Posterior cingulate gyrus (tissue), 11 donors: ENCODE results near the gene CSNK2B.
"Not testable (repeated sequence)": the region's sequence is repeated elsewhere in the genome, so short reads cannot be mapped to it uniquely, and the experiment has no call there.

Experiments used
- DNase-seq, 10 donors: peaks; one replicate each; pipeline versions ENCODE4 v3.0.0 to v3.0.0-alpha.2; 2020 to 2021; ENCODE audit warnings: mixed read lengths in 3 of 10
- intact Hi-C: fragments of 100-400 bp; cut with DNase I; formaldehyde crosslinking; loops from one replicate; pipeline ENCODE4 v1.15.1; 2023

CSNK2B gene

GRCh38 chr6:31706599-31706998 is 40.7 kb downstream of the CSNK2B start, which contains the start of gene LY6G6F:
TSS of gene LY6G6F (plus strand) at chr6:31706866. CDS start at chr6:31706907, 41 bp downstream.
- peak in 2 of 10 donors; percentile 14 to 40 for DNase-seq
- intact Hi-C loops: loop anchor here (10.0 kb wide), 1 partner anchor 88 kb away; the partner anchor contains the start of gene VARS1

DNA sequence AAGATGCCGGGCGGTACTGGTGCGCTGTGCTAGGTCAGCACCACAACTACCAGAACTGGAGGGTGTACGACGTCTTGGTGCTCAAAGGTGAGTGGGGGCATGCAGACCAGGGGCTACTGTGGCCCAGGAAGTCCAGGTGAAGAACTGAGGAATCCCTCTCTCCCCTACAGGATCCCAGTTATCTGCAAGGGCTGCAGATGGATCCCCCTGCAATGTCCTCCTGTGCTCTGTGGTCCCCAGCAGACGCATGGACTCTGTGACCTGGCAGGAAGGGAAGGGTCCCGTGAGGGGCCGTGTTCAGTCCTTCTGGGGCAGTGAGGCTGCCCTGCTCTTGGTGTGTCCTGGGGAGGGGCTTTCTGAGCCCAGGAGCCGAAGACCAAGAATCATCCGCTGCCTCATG is 41.8 kb downstream of the CSNK2B start:
- DNase-seq: peak in 1 of 10 donors; percentile 8
- intact Hi-C loops: loop anchor here (10.0 kb wide), 1 partner anchor 87 kb away; the partner anchor contains the start of gene VARS1

- no peak for DNase-seq
- intact Hi-C loops: loop anchor here (10.0 kb wide), 1 partner anchor 87 kb away; the partner anchor contains the start of gene VARS1
Observed at GRCh38 chr6:31708224-31708623, 42.3 kb downstream of the CSNK2B start.

- intact Hi-C loops: loop anchor here (10.0 kb wide), 1 partner anchor 86 kb away; the partner anchor contains the start of gene VARS1
- DNase-seq: not testable (repeated sequence)
Observed at GRCh38 chr6:31709157-31709556, 43.3 kb downstream of the CSNK2B start.

- peak in 1 of 10 donors; percentile 47 for DNase-seq
- intact Hi-C loops: no loop called here
Observed at GRCh38 chr6:31710523-31711219, 44.8 kb downstream of the CSNK2B start.

DNA sequence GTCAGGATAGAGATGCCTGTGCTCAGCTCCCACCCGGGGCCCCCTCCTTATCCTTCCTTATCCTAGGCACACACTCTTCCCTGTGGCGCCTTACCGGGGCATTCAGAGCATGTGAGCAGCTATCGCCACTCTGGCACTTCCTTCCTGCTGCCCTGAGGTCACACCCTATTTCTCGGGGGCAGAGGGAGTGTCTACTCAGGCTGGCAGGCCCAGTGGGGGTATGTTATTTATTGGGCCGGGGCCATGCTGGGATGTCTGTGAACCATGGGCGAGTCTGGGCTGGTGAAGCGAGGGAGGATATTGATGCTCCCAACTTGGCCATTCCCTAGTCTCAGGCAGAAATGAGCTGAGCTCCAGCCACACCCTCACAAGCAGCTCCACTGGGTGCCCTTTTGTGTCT is 45.4 kb downstream of the CSNK2B start:
- no peak for DNase-seq
- intact Hi-C loops: no loop called here

DNA sequence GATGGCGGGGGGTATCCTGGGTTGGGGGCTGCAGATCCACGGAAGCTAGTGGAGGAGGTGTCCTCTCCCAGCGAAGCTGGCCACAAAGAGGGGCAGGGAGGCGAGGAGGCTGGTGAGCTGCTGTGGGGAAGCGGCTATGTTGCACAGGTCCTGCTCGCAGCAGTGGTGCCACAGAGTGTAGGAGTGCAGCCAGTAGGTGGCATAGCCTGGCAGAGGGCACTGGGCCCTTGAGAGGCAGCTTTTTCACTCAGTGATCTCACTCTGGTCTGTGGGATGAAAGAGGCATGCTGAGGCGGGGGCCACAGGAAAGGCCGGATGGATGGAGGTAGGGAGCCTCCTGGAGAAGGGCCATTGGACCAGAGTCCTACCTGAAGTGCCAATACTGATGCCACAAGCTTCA is 46.4 kb downstream of the CSNK2B start:
- intact Hi-C loops: no loop called here
- no peak for DNase-seq

GRCh38 chr6:31713465-31713864 is 47.6 kb downstream of the CSNK2B start:
- DNase-seq: no peak
- intact Hi-C loops: no loop called here

DNA sequence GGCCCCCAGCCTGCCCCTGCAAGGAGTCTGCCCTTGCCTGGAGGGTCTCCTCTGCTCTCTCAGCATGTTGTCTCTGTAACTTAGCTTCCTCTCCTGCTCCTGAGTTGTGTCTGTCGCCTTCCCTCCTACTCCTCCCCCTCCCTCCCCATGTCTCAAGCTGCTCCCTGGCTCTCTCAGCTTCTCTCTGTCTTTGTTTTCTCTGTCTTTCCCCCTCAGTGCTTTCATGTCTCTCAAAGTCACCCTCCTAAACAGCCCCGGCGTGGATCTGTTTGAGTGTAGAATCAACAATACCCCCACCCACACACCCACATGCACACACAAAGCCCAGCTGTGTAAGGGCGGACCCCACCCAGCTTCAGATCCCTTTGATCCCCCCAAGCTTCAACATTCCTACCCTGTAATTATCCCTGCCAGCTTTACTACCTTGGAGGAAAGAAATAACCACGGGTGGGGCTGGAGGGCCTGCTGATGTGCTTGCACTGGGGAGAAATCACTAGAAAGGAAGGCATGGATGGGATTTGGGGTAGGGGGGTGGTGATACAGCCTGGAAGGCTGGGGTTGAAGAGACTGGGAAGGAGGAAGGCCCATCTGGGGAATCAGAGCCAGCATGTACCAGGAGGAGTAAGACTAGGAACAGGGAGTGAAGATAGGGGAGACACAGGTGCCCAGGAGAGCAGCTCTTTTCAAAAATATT is 48.3 kb downstream of the CSNK2B start:
- no peak for DNase-seq
- intact Hi-C loops: no loop called here

- intact Hi-C loops: no loop called here
- DNase-seq: no peak
Observed at GRCh38 chr6:31715022-31715958, 49.4 kb downstream of the CSNK2B start, which contains the start of gene LY6G6D. TSS of gene LY6G6D (plus strand) at chr6:31715348. CDS start at chr6:31715356, 8 bp downstream.

DNA sequence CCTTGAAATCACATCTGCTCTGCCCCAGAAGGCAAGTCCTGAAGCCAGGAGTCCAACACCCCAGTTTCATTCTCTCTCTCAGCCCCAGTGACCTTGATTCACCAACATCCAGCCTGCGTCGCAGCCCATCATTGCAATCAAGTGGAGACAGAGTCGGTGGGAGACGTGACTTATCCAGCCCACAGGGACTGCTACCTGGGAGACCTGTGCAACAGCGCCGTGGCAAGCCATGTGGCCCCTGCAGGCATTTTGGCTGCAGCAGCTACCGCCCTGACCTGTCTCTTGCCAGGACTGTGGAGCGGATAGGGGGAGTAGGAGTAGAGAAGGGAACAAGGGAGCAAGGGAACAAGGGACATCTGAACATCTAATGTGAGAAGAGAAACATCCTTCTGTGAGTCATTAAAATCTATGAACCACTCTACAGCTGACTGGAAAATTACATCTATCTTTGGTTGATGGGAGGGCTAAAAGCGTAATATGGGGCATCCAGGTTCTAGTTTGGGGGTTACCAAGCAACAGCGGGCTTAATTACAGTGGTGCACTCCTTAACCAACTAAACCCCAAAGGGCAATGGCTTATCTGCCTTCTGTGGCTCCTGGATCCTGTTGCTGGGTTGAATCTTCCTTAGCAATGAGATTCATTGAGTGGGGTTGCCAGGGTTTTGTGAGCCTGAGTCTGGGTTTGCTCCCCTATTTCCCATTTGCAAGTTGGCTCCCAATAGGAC is 51.8 kb downstream of the CSNK2B start:
- intact Hi-C loops: no loop called here
- DNase-seq: peak in 1 of 10 donors; percentile 55

DNA sequence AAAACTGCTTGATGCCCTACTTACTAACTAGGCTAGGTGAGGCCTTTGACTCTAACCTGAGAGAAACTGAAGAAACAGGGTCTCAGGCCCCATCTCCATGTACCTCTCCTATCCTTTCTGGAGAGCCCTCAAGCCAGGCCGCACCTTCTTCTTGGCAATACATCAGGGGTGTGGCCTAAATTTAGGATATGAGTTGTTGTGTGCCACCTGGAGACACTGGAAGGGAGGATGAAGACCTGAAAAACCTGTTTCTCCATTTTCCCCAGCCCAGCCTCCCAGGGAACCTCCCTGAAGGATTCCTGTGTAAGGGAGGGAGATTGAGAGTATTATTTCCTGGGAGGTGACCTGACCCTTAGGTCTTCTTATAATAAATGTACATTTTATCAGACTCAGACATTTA is 52.4 kb downstream of the CSNK2B start:
- peak in 1 of 10 donors; percentile 8 for DNase-seq
- intact Hi-C loops: no loop called here

DNA sequence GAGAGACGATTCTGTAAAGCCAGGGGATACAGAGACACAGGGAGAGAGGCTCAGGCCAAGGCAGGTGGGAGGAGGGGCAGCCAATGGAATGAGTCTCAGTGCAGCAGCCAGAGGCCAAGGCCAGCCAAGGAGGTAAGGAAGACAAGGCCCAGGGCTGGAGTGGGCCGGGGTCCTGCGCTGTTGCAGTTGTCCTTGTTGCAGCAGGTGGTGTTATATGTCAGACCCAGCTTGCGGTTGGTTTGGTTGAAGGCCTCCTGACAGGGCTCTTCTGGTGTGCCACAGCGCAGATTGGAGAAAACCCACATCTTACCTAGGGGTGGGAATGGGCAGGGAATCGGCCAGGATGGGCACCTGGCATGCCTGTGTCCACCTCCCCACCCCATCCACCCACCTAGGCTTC is 53.1 kb downstream of the CSNK2B start:
- DNase-seq: peak in 1 of 10 donors; percentile 58
- intact Hi-C loops: no loop called here
